AG04450 (cell line): ENCODE measurements around the gene ZNF385D. TPM values are rescaled to one million over a fixed set of nuclear protein-coding genes. Genes with fewer than 3 reads are reported as not detected.

ENCODE experiments used
- CTCF ChIA-PET: fragments of 300-600, 350-600 bp; formaldehyde crosslinking; extraction: SDS; loops from one replicate; lab custom pipeline; 2022; ENCODE audit warnings: antibody characterized with exemption, inconsistent platforms; lab: Charles Lee
- POLR2A ChIA-PET: fragments of 350-600 bp; formaldehyde crosslinking; extraction: SDS; loops from one replicate; lab custom pipeline; 2021; ENCODE audit warnings: antibody characterized with exemption, inconsistent platforms; lab: Yijun Ruan, JAX
- DNase-seq: peaks from one replicate; pipeline ENCODE4 v3.0.0-alpha.2; 2011; ENCODE audit warnings: low read depth, low spot score
- H3K27ac ChIP-seq: one replicate; pipeline ENCODE4 v1.5.1; 2012; ENCODE audit warnings: low read depth, low read length, control low read depth
- H3K27me3 ChIP-seq: one replicate; pipeline ENCODE4 v1.6.0; 2012; ENCODE audit warnings: low read length; ENCODE audit not compliant: control insufficient read depth, insufficient read depth
- H3K4me3 ChIP-seq: 2 replicates; pipeline ENCODE4 v1.5.1; 2011; ENCODE audit warnings: mild to moderate bottlenecking, low read depth, low read length, control low read depth
- H3K9me3 ChIP-seq: 2 replicates; pipeline ENCODE4 v1.5.1; 2012; ENCODE audit warnings: low read length; ENCODE audit not compliant: control insufficient read depth, insufficient read depth
- CTCF ChIP-seq: IDR thresholded peaks from 2 replicates; pipeline ENCODE4 v1.5.1; 2011; ENCODE audit warnings: low read depth, low read length, control low read depth, inconsistent platforms
- polyA plus RNA-seq: library from polyadenylated mRNA; depleted of rRNA; stranded (reverse); fragments of >200 nt; gene quantifications from 2 replicates; pipeline ENCODE4 v1.2.3, GENCODE V29; 2011

The ZNF385D gene
- polyA plus RNA-seq, 1 experiment, result 0.10 TPM

- ChIA-PET POLR2A (no interaction called here), CTCF (no interaction called here)
- TF ChIP-seq CTCF, result no peak
- DNase-seq, result no peak
- no peak overlapping the region for H3K27ac ChIP-seq
- no peak overlapping the region for H3K4me3 ChIP-seq
- no peaks in the 10 kb centered on the region for H3K27me3 ChIP-seq
- H3K9me3 ChIP-seq, result no peaks in the 10 kb centered on the region
Measured at GRCh38 chr3:21697707-21698106, 53.3 kb downstream of the ZNF385D start.

- H3K9me3 ChIP-seq, result no peaks in the 10 kb centered on the region
- H3K27me3 ChIP-seq, result no peaks in the 10 kb centered on the region
- no peak overlapping the region for H3K27ac ChIP-seq
- ChIA-PET CTCF (no interaction called here), POLR2A (no interaction called here)
- DNase-seq, result no peak
- no peak overlapping the region for H3K4me3 ChIP-seq
- no peak for TF ChIP-seq CTCF
Measured at GRCh38 chr3:21694506-21694905, 56.5 kb downstream of the ZNF385D start.

GRCh38 chr3:21691036-21691435 lies 60.0 kb downstream of the ZNF385D start:
- DNase-seq, result no peak
- no peak overlapping the region for H3K4me3 ChIP-seq
- TF ChIP-seq CTCF, result no peak
- ChIA-PET CTCF (no interaction called here), POLR2A (no interaction called here)
- no peaks in the 10 kb centered on the region for H3K27me3 ChIP-seq
- H3K9me3 ChIP-seq, result no peaks in the 10 kb centered on the region
- no peak overlapping the region for H3K27ac ChIP-seq

- no peak for DNase-seq
- H3K27ac ChIP-seq, result no peak overlapping the region
- H3K27me3 ChIP-seq, result no peaks in the 10 kb centered on the region
- CTCF ChIA-PET, result no interaction called here
- H3K9me3 ChIP-seq, result no peaks in the 10 kb centered on the region
- POLR2A ChIA-PET, result no interaction called here
- no peak overlapping the region for H3K4me3 ChIP-seq
- no peak for TF ChIP-seq CTCF
Measured at GRCh38 chr3:21682206-21682605, 68.8 kb downstream of the ZNF385D start.

- ChIA-PET POLR2A (no interaction called here), CTCF (no interaction called here)
- H3K27ac ChIP-seq, result no peak overlapping the region
- no peak overlapping the region for H3K4me3 ChIP-seq
- H3K27me3 ChIP-seq, result no peaks in the 10 kb centered on the region
- H3K9me3 ChIP-seq, result no peaks in the 10 kb centered on the region
- TF ChIP-seq CTCF, result no peak
- DNase-seq, result no peak
Measured at GRCh38 chr3:21673393-21673792, 77.6 kb downstream of the ZNF385D start.
